OCI-LY7 (cell line): ENCODE results near the gene DIAPH2. TPM values are rescaled to one million over a fixed set of nuclear protein-coding genes. Genes with fewer than 3 reads are reported as not detected.

ENCODE experiments used
- BruUV-seq: library from RNA; stranded (reverse); fragments of 400-500 nt; replicated peaks from 2 replicates; lab custom pipeline; 2021; lab: Mats Ljungman, UMichigan
- CTCF ChIA-PET: fragments of 300-600 bp; sonication (Branson Sonifier 250); formaldehyde crosslinking; loops from one replicate; lab custom pipeline; 2022; ENCODE audit warnings: antibody characterized with exemption; ENCODE audit not compliant: unreplicated experiment; lab: Charles Lee
- POLR2A ChIA-PET: fragments of 300-600 bp; sonication (Branson Sonifier 250); formaldehyde crosslinking; loops from one replicate; lab custom pipeline; 2022; ENCODE audit warnings: antibody characterized with exemption; lab: Charles Lee
- DNase-seq: peaks from one replicate; pipeline ENCODE4 v3.0.0-alpha.2; 2015; ENCODE audit warnings: low spot score
- H2AFZ ChIP-seq: fragments of 200-600 bp; sonication (generic), shearing (Covaris generic); 2 replicates; pipeline ENCODE4 v1.6.1; 2014; ENCODE audit warnings: mild to moderate bottlenecking, antibody characterized with exemption, low read length, moderate library complexity
- H3K27ac ChIP-seq: fragments of 200-600 bp; sonication (generic); 2 replicates; pipeline ENCODE4 v1.5.1; 2014; ENCODE audit warnings: mixed run types, low read depth, mild to moderate bottlenecking, moderate library complexity, low read length, inconsistent platforms; ENCODE audit not compliant: poor library complexity, severe bottlenecking
- H3K36me3 ChIP-seq: fragments of 200-600 bp; sonication (generic); 2 replicates; pipeline ENCODE4 v1.6.1; 2014; ENCODE audit warnings: mild to moderate bottlenecking, antibody characterized with exemption, low read length, moderate library complexity, mixed read lengths; ENCODE audit not compliant: insufficient read depth
- H3K4me1 ChIP-seq: fragments of 200-600 bp; sonication (generic); 2 replicates; pipeline ENCODE4 v1.5.1; 2014; ENCODE audit warnings: mild to moderate bottlenecking, low read length; ENCODE audit not compliant: insufficient read depth, poor library complexity, severe bottlenecking
- H3K4me2 ChIP-seq: fragments of 200-600 bp; sonication (generic); 2 replicates; pipeline ENCODE4 v1.6.1; 2014; ENCODE audit warnings: mild to moderate bottlenecking, low read length
- H3K4me3 ChIP-seq: fragments of 200-600 bp; sonication (generic); 2 replicates; pipeline ENCODE4 v1.5.1; 2014; ENCODE audit warnings: mild to moderate bottlenecking, low read depth, low read length; ENCODE audit not compliant: poor library complexity, severe bottlenecking
- H3K79me2 ChIP-seq: fragments of 200-600 bp; sonication (generic); 2 replicates; pipeline ENCODE4 v1.6.1; 2016; ENCODE audit warnings: low read depth, mild to moderate bottlenecking, low read length, moderate library complexity, mixed read lengths; ENCODE audit not compliant: insufficient read depth
- H3K9me2 ChIP-seq: fragments of 200-600 bp; sonication (generic); 2 replicates; pipeline ENCODE4 v1.6.1; 2016; ENCODE audit warnings: mild to moderate bottlenecking, low read length, mixed read lengths; ENCODE audit not compliant: insufficient read depth
- H3K9me3 ChIP-seq: fragments of 200-600 bp; sonication (generic); 2 replicates; pipeline ENCODE4 v1.6.1; 2014; ENCODE audit warnings: mild to moderate bottlenecking, mixed run types, low read length, mixed read lengths
- H4K20me1 ChIP-seq: fragments of 200-600 bp; sonication (generic); 2 replicates; pipeline ENCODE4 v1.6.1; 2014; ENCODE audit warnings: mild to moderate bottlenecking, antibody characterized with exemption, low read length, moderate library complexity, mixed read lengths; ENCODE audit not compliant: insufficient read depth
- CTCF ChIP-seq: fragments of 200-600 bp; sonication (generic); conservative IDR thresholded peaks from 2 replicates; pipeline ENCODE4 v1.5.1; 2014; ENCODE audit warnings: mild to moderate bottlenecking, antibody characterized with exemption, low read length, moderate library complexity, mixed read lengths
- EZH2phosphoT487 ChIP-seq: fragments of 200-600 bp; sonication (generic); IDR thresholded peaks from 2 replicates; pipeline ENCODE4 v1.6.1; 2018; ENCODE audit warnings: low read depth, borderline replicate concordance, mild to moderate bottlenecking, mixed run types, antibody characterized with exemption, low read length, moderate library complexity, mixed read lengths
- intact Hi-C: fragments of 100-400 bp; cut with micrococcal nuclease; formaldehyde crosslinking; loops from one replicate; pipeline ENCODE4 v1.10.0; 2022; ENCODE audit not compliant: unreplicated experiment
- total RNA-seq, 2 experiments: library from RNA; depleted of rRNA in 1 of 2; stranded (reverse); fragments of >200 nt in 1 of 2; shearing (Covaris generic) in 1 of 2; gene quantifications; 2 replicates each; pipeline ENCODE4 v1.2.3, GENCODE V29; 2014 to 2022

Gene DIAPH2
- total RNA-seq, 2 experiments from 2014 or later: 21.3 to 21.5 TPM

- H3K79me2 ChIP-seq: no peaks in the 10 kb centered on the region
- ChIA-PET CTCF (no interaction called here), POLR2A (no interaction called here)
- peaks cover 11% of the 10 kb centered on the region for H3K4me1 ChIP-seq
- TF ChIP-seq CTCF (no peak), EZH2phosphoT487 (no peak)
- intact Hi-C loops: no loop called here
- H3K27ac ChIP-seq: no peak overlapping the region
- no peak overlapping the region for H2AFZ ChIP-seq
- H3K4me2 ChIP-seq: no peak overlapping the region
- no peaks in the 10 kb centered on the region for H4K20me1 ChIP-seq
- no peaks in the 10 kb centered on the region for H3K9me2 ChIP-seq
- no peaks in the 10 kb centered on the region for H3K9me3 ChIP-seq
- no peak overlapping the region for H3K4me3 ChIP-seq
- BruUV-seq: no TSS peak
- no peak for DNase-seq
- no peaks in the 10 kb centered on the region for H3K36me3 ChIP-seq
Measured at GRCh38 chrX:96764864-96765263, 80.2 kb downstream of the DIAPH2 start.

GRCh38 chrX:96770315-96770714 lies 85.7 kb downstream of the DIAPH2 start:
- no peaks in the 10 kb centered on the region for H3K9me3 ChIP-seq
- intact Hi-C loops: loop anchor here (5.0 to 10.0 kb wide), 2 partner anchors 67 to 914 kb away; no protein-coding TSS in a partner anchor
- no peaks in the 10 kb centered on the region for H3K79me2 ChIP-seq
- H3K4me3 ChIP-seq: no peak overlapping the region
- H3K9me2 ChIP-seq: no peaks in the 10 kb centered on the region
- CTCF ChIA-PET: no interaction called here
- no peak overlapping the region for H2AFZ ChIP-seq
- no peak overlapping the region for H3K27ac ChIP-seq
- BruUV-seq: no TSS peak
- H3K4me1 ChIP-seq: no peaks in the 10 kb centered on the region
- no peak overlapping the region for H3K4me2 ChIP-seq
- peak; percentile 23 for DNase-seq
- POLR2A ChIA-PET: no interaction called here
- no peaks in the 10 kb centered on the region; the same call in 1 of the 2 replicates for H3K36me3 ChIP-seq
- peak; percentile 79 for TF ChIP-seq CTCF
- no peak for TF ChIP-seq EZH2phosphoT487
- no peaks in the 10 kb centered on the region for H4K20me1 ChIP-seq

- no peak for DNase-seq
- Histone ChIP-seq H3K9me2 (no peaks in the 10 kb centered on the region), H3K27ac (no peak overlapping the region), H3K9me3 (no peaks in the 10 kb centered on the region), H4K20me1 (no peaks in the 10 kb centered on the region), H3K79me2 (no peaks in the 10 kb centered on the region), H2AFZ (no peak overlapping the region), H3K4me2 (no peak overlapping the region), H3K4me1 (no peaks in the 10 kb centered on the region), H3K36me3 (no peaks in the 10 kb centered on the region; the same call in 1 of the 2 replicates), H3K4me3 (no peak overlapping the region)
- no peak for TF ChIP-seq EZH2phosphoT487
- no peak for TF ChIP-seq CTCF
- POLR2A ChIA-PET: interaction anchor here (0.8 to 1.1 kb wide), 2 partner anchors 30 to 676 kb away, joined by 3 read pairs; no protein-coding TSS in a partner anchor
- BruUV-seq: no TSS peak
- CTCF ChIA-PET: no interaction called here
- intact Hi-C loops: loop anchor here (5.0 to 10.0 kb wide), 2 partner anchors 66 to 913 kb away; no protein-coding TSS in a partner anchor
Measured at GRCh38 chrX:96771486-96771885, 86.8 kb downstream of the DIAPH2 start.
